GM19025 (cell line): Measurements from ENCODE around the gene GPR68.
"Not testable (repeated sequence)": the region's sequence is repeated elsewhere in the genome, so short reads cannot be mapped to it uniquely, and the experiment has no call there.

Source experiments
- ATAC-seq: cut with Tn5 transposase; IDR thresholded peaks from one replicate; pipeline ENCODE4 v1.9.1; 2021; ENCODE audit warnings: mild to moderate bottlenecking, low read depth, moderate library complexity; ENCODE audit not compliant: unreplicated experiment

Gene GPR68

GRCh38 chr14:91202234-91202974, 42.1 kb downstream of the GPR68 start:
- no peak for ATAC-seq

DNA sequence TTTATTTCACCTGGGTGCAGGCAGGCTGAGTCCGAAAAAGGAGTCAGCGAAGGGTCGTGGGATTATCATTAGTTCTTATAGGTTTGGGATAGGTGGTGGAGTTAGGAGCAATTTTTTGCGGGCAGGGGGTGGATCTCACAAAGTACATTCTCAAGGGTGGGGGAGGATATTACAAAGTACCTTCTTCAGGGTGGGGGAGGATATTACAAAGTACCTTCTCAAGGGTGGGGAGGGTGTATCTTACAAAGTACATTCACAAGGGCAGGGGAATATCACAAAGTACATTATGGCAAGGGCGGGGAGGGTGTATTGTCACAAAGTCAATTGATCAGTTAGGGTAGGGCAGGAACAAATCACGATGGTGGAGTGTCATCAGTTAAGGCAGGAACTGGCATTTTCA, 43.7 kb downstream of the GPR68 start:
- not testable (repeated sequence) for ATAC-seq

DNA sequence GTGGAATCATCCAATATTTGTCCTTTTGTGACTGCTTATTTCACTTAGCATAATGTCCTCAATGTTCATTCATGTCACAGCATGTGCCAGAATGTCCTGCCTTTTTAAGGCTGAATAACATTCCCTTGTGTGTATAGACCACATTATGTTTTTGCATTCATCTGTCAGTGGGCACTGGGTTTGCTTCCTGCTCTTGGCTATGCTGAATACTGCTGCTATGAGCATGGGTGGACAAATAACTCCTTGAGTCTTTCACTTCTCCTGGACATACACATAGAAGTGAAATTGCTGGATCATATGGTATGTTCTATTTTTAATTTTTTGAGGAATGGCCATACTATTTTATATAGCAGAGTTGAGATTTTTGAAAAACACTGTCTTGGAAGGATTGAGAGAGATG, 46.9 kb downstream of the GPR68 start:
- ATAC-seq: no peak

DNA sequence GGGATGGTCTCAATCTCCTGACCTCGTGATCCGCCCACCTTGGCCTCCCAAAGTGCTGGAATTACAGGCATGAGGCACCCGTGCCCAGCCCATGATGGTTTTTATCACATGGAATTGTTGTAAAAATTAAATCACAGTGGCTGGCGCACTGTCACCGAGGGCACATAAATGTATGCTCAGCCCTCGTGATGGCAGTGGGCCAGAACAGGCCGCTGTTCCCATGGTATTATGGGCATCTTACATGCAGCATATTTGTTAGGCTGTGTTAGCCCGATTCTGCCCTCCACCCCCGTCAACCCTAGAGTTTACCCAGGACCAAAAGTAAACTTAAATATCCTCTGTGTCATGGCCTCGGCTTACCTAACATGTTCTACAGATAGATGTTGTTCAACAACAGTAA, 48.6 kb downstream of the GPR68 start:
- ATAC-seq: no peak

DNA sequence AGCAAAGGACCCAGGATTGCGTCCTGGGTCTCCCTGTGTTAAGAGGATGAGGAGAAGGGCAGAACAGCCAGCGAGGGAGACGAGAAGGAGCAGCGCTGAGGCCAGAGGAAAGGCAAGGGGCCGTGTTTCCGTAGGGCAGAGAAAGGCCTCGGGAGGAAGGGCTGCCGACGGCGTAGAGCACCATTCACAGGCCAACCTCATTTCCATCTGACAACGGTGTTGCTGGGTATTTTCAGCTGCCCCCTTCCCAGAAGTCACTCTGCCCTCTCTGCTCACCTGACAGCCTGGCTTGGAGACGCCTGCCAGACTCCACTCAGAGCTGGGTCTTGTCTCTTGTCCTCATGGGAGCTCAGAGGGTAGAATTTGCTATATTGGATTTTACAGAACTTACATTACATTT, 51.4 kb downstream of the GPR68 start:
- ATAC-seq: no peak

DNA sequence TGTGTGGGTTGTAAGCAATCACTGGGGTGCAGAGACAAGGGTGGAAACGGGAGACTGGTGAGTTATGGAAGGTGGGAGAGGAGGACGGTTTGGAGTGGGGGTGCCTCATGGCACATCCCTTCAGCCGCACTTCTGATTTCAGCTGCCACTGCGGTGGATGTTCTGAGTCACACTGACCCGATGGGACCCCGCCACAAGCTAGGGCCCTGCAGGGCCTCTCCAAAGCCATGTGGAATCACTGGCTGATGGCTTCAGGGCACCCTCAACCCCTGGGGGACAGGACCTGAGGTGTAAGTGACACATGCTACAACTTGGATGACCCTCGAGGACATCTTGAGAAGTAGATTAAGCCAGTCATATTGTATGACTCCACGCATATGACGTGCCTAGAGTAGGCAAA, 53.7 kb downstream of the GPR68 start:
- no peak for ATAC-seq

GRCh38 chr14:91187271-91187670, 57.2 kb downstream of the GPR68 start:
- ATAC-seq: no peak

GRCh38 chr14:91186515-91187066, 57.9 kb downstream of the GPR68 start:
- no peak for ATAC-seq

DNA sequence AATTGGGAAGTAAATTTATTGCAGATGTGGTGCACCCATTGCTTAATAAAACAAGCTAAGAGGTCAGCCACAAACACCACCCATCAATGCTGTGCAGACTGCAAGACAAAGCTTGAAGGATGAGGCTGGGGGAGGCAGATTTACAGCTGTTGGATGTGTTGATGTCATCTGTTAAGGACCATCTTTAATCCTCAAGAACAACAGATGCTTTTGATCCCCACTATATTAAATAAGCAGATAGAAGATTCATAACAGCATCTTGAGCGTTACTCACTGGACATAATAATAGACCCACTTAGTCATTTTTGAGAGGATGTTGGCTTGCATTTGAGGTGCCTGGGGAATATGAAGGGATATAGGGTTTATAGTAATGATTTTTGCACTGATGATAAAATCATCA, 58.8 kb downstream of the GPR68 start:
- no peak for ATAC-seq

GRCh38 chr14:91184559-91184958, 59.9 kb downstream of the GPR68 start:
- ATAC-seq: no peak

- not testable (repeated sequence) for ATAC-seq
Measured at GRCh38 chr14:91182753-91183152, 61.8 kb downstream of the GPR68 start.
